SK-N-SH (cell line): ENCODE results near the gene SPSB4. TPM values are rescaled to one million over a fixed set of nuclear protein-coding genes. Genes with fewer than 3 reads are reported as not detected.

Source experiments
- CTCF ChIA-PET: fragments of 300-600, 350-600 bp; formaldehyde crosslinking; extraction: SDS; loops from one replicate; lab custom pipeline; 2021; lab: Yijun Ruan, JAX
- POLR2A ChIA-PET: fragments of 350-600 bp; sonication (Branson Sonifier 250); formaldehyde crosslinking; extraction: SDS; loops from one replicate; lab custom pipeline; 2020; ENCODE audit warnings: antibody characterized with exemption, inconsistent platforms; lab: Yijun Ruan, JAX
- DNase-seq: peaks from one replicate; pipeline ENCODE4 v3.0.0; 2012
- H2AFZ ChIP-seq: fragments of 200-600 bp; sonication (generic); 2 replicates; pipeline ENCODE4 v1.8.1; 2016; ENCODE audit warnings: antibody characterized with exemption, mild to moderate bottlenecking, low read depth
- H3F3A ChIP-seq: fragments of 200-600 bp; sonication (generic); replicated peaks from 2 replicates; pipeline ENCODE3; 2016; ENCODE audit warnings: antibody characterized with exemption, mild to moderate bottlenecking; ENCODE audit not compliant: insufficient read depth
- H3K27ac ChIP-seq, 2 experiments: fragments of 200-500 bp in 1 of 2; fragments of 200-600 bp in 1 of 2; sonication (Bioruptor generic) in 1 of 2; sonication (generic), shearing (Covaris generic) in 1 of 2; 2 replicates each; pipeline versions ENCODE4 v1.5.1 to v1.6.1; 2014 to 2016; ENCODE audit warnings: low read depth in 2 of 2, inconsistent platforms in 1 of 2, low read length in 1 of 2, mild to moderate bottlenecking in 1 of 2, mixed read lengths in 1 of 2
- H3K27me3 ChIP-seq: fragments of 200-600 bp; sonication (generic), shearing (Covaris generic); 2 replicates; pipeline ENCODE4 v1.6.1; 2016; ENCODE audit warnings: mixed run types; ENCODE audit not compliant: insufficient read depth
- H3K36me3 ChIP-seq, 2 experiments: fragments of 200-500 bp in 1 of 2; fragments of 200-600 bp in 1 of 2; sonication (Bioruptor generic) in 1 of 2; sonication (generic) in 1 of 2; replicated peaks in 1 of 2; 2 replicates each; pipeline versions ENCODE3 to v1.5.1; 2014 to 2016; ENCODE audit warnings: low read length in 1 of 2, mild to moderate bottlenecking in 1 of 2; ENCODE audit not compliant: insufficient read depth in 2 of 2, control insufficient read depth in 1 of 2
- H3K4me1 ChIP-seq, 2 experiments: fragments of 200-500 bp in 1 of 2; fragments of 200-600 bp in 1 of 2; sonication (Bioruptor generic) in 1 of 2; sonication (generic), shearing (Covaris generic) in 1 of 2; 2 replicates each; pipeline versions ENCODE4 v1.5.1 to v1.6.1; 2014 to 2016; ENCODE audit warnings: low read depth in 1 of 2, low read length in 1 of 2, mixed run types in 1 of 2; ENCODE audit not compliant: insufficient read depth in 2 of 2, control insufficient read depth in 1 of 2
- H3K4me2 ChIP-seq: fragments of 200-600 bp; sonication (generic), shearing (Covaris generic); 2 replicates; pipeline ENCODE4 v1.6.1; 2017; ENCODE audit warnings: mixed run types
- H3K4me3 ChIP-seq, 2 experiments: fragments of 200-500 bp in 1 of 2; fragments of 200-600 bp in 1 of 2; sonication (Bioruptor generic) in 1 of 2; sonication (generic), shearing (Covaris generic) in 1 of 2; 2 replicates each; pipeline versions ENCODE4 v1.5.1 to v1.8.1; 2014 to 2016; ENCODE audit warnings: low read depth in 2 of 2, inconsistent platforms in 1 of 2, low read length in 1 of 2, mild to moderate bottlenecking in 1 of 2, mixed read lengths in 1 of 2, moderate library complexity in 1 of 2
- H3K79me2 ChIP-seq: fragments of 200-600 bp; sonication (generic); 2 replicates; pipeline ENCODE4 v1.8.1; 2017; ENCODE audit warnings: mild to moderate bottlenecking; ENCODE audit not compliant: insufficient read depth
- H3K9ac ChIP-seq: fragments of 200-600 bp; sonication (generic); 2 replicates; pipeline ENCODE4 v1.6.1; 2017; ENCODE audit warnings: mixed run types
- H3K9me2 ChIP-seq: fragments of 200-600 bp; sonication (generic); 2 replicates; pipeline ENCODE4 v1.6.1; 2017; ENCODE audit warnings: mixed run types
- H3K9me3 ChIP-seq: fragments of 200-600 bp; sonication (generic); 2 replicates; pipeline ENCODE4 v1.6.1; 2017; ENCODE audit warnings: mixed run types, mild to moderate bottlenecking, moderate library complexity
- H4K20me1 ChIP-seq: fragments of 200-600 bp; sonication (generic); 2 replicates; pipeline ENCODE4 v1.6.1; 2017; ENCODE audit warnings: mild to moderate bottlenecking, mixed run types; ENCODE audit not compliant: insufficient read depth
- ELF1 ChIP-seq: IDR thresholded peaks from 2 replicates; pipeline ENCODE4 v1.4.0; 2012
- EP300 ChIP-seq, 2 experiments: IDR thresholded peaks; 2 replicates each; pipeline versions ENCODE4 v1.4.0 to v1.6.1; 2012; ENCODE audit warnings: borderline replicate concordance in 1 of 2, low read depth in 1 of 2, low read length in 1 of 2
- EZH2phosphoT487 ChIP-seq: fragments of 200-600 bp; sonication (generic); IDR thresholded peaks from 2 replicates; pipeline ENCODE4 v1.6.1; 2017; ENCODE audit warnings: low read depth, mixed run types, mild to moderate bottlenecking, antibody characterized with exemption, moderate library complexity, borderline replicate concordance
- FOSL2 ChIP-seq: IDR thresholded peaks from 2 replicates; pipeline ENCODE4 v1.4.0; 2012; ENCODE audit warnings: low read depth, mild to moderate bottlenecking, moderate library complexity, borderline replicate concordance
- GABPA ChIP-seq: IDR thresholded peaks from 2 replicates; pipeline ENCODE4 v1.4.0; 2012; ENCODE audit warnings: low read depth, mild to moderate bottlenecking
- IRF3 ChIP-seq: fragments of 150-350 bp; IDR thresholded peaks from 2 replicates; pipeline ENCODE4 v1.6.1; 2016; ENCODE audit warnings: mild to moderate bottlenecking, low read depth, low read length
- MAX ChIP-seq: IDR thresholded peaks from 2 replicates; pipeline ENCODE4 v1.4.0; 2012; ENCODE audit warnings: low read depth
- MEF2A ChIP-seq: IDR thresholded peaks from 2 replicates; pipeline ENCODE4 v1.4.0; 2012; ENCODE audit warnings: low read depth, borderline replicate concordance
- MXI1 ChIP-seq: IDR thresholded peaks from 2 replicates; pipeline ENCODE4 v1.6.1; 2012; ENCODE audit warnings: mild to moderate bottlenecking, low read depth, low read length, improper control_type of control experiment
- PBX3 ChIP-seq: IDR thresholded peaks from 2 replicates; pipeline ENCODE4; 2012
- RCOR1 ChIP-seq: fragments of 150-350 bp; IDR thresholded peaks from 2 replicates; pipeline ENCODE4 v1.6.1; 2017; ENCODE audit warnings: antibody characterized with exemption, low read length
- SIN3A ChIP-seq: IDR thresholded peaks from 2 replicates; pipeline ENCODE4 v1.6.1; 2012; ENCODE audit warnings: low read depth, mild to moderate bottlenecking, low read length, moderate library complexity, borderline replicate concordance
- SMC3 ChIP-seq: IDR thresholded peaks from 2 replicates; pipeline ENCODE4 v1.6.1; 2012; ENCODE audit warnings: low read depth, low read length, improper control_type of control experiment
- TCF12 ChIP-seq: IDR thresholded peaks from 2 replicates; pipeline ENCODE4 v1.4.0; 2012
- USF1 ChIP-seq: IDR thresholded peaks from 2 replicates; pipeline ENCODE4 v1.4.0; 2012; ENCODE audit warnings: low read depth, borderline replicate concordance
- ZBTB33 ChIP-seq: IDR thresholded peaks from 2 replicates; pipeline ENCODE4 v1.4.0; 2012; ENCODE audit warnings: low read depth, borderline replicate concordance
- WGBS: methylation state at CpG from one replicate; pipeline ENCODE4 v1.1.6; 2017; ENCODE audit warnings: low lambda C conversion rate; 5-methylcytosine and 5-hydroxymethylcytosine counted together
- polyA plus RNA-seq, 3 experiments: library from polyadenylated mRNA; depleted of rRNA; stranded (reverse); fragments of >200 nt; gene quantifications; 2 replicates each; pipeline ENCODE4 v1.2.3, GENCODE V29; 2012

SPSB4 gene
- polyA plus RNA-seq, 1 of the 3 experiments (the other 2 are of a cell fraction), result 0.10 TPM

- TF ChIP-seq RCOR1 (no peak), USF1 (no peak), EP300 (IDR thresholded peaks at IDR 0.05; ENCODE audit: borderline replicate concordance in 1 of 2, low read depth in 1 of 2, low read length in 1 of 2) (no peak), MXI1 (no peak), GABPA (no peak), SMC3 (no peak), FOSL2 (no peak), PBX3 (no peak), MEF2A (no peak), SIN3A (no peak), TCF12 (no peak), ELF1 (no peak), EZH2phosphoT487 (no peak), ZBTB33 (no peak), IRF3 (no peak), MAX (no peak)
- TF ChIP-seq, all 33 proteins: peak for 0
- H3K27ac ChIP-seq, result no peak overlapping the region
- no peaks in the 10 kb centered on the region for H3K79me2 ChIP-seq
- CTCF ChIA-PET, result interaction anchor here (0.6 to 4.1 kb wide), 9 partner anchors 17 to 261 kb away, joined by 3 to 30 read pairs (median 4); partner anchors contain the start of gene PXYLP1
- no peak overlapping the region for H3K9ac ChIP-seq
- no peak overlapping the region for H3K4me2 ChIP-seq
- H3K9me3 ChIP-seq, result no peaks in the 10 kb centered on the region
- H2AFZ ChIP-seq, result no peak overlapping the region
- WGBS, result 54% methylated on average over 3 of the region's 4 CpGs
- POLR2A ChIA-PET, result no interaction called here
- no peaks in the 10 kb centered on the region for H3K4me1 ChIP-seq
- H3K27me3 ChIP-seq, result no peaks in the 10 kb centered on the region
- DNase-seq, result no peak
- H3K4me3 ChIP-seq, result no peak overlapping the region
- no peaks in the 10 kb centered on the region for H3K36me3 ChIP-seq
- H3K9me2 ChIP-seq, result no peaks in the 10 kb centered on the region
- H4K20me1 ChIP-seq, result no peaks in the 10 kb centered on the region
- no peaks in the 10 kb centered on the region for H3F3A ChIP-seq
Observed at GRCh38 chr3:141184430-141184829, 133.3 kb downstream of the SPSB4 start.
